BJ (cell line): ENCODE results near the gene VLDLR. TPM values are rescaled to one million over a fixed set of nuclear protein-coding genes. Genes with fewer than 3 reads are reported as not detected.
"Not testable (repeated sequence)": the region's sequence is repeated elsewhere in the genome, so short reads cannot be mapped to it uniquely, and the experiment has no call there.

Experiments used
- CTCF ChIA-PET: fragments of 350-600 bp; formaldehyde crosslinking; extraction: SDS; loops from one replicate; lab custom pipeline; 2021; ENCODE audit warnings: antibody characterized with exemption, inconsistent platforms; lab: Yijun Ruan, JAX
- POLR2A ChIA-PET: fragments of 300-600 bp; sonication (Branson Sonifier 250); formaldehyde crosslinking; extraction: SDS; loops from one replicate; lab custom pipeline; 2021; ENCODE audit warnings: antibody characterized with exemption; lab: Charles Lee
- DNase-seq: peaks from one replicate; pipeline ENCODE4 v3.0.0-alpha.2; 2011; ENCODE audit warnings: low read depth
- H3K27me3 ChIP-seq: 2 replicates; pipeline ENCODE4 v1.6.0; 2011; ENCODE audit warnings: low read length; ENCODE audit not compliant: control insufficient read depth, insufficient read depth
- H3K36me3 ChIP-seq: 2 replicates; pipeline ENCODE4 v1.5.1; 2011; ENCODE audit warnings: low read length; ENCODE audit not compliant: control insufficient read depth, insufficient read depth
- H3K4me3 ChIP-seq: 2 replicates; pipeline ENCODE4 v1.5.1; 2011; ENCODE audit warnings: low read depth, mild to moderate bottlenecking, control low read depth, low read length
- CTCF ChIP-seq: IDR thresholded peaks from 2 replicates; pipeline ENCODE4 v1.5.1; 2011; ENCODE audit warnings: low read depth, mild to moderate bottlenecking, control low read depth, inconsistent platforms, low read length, moderate library complexity; ENCODE audit not compliant: insufficient read depth
- polyA plus RNA-seq: library from polyadenylated mRNA; depleted of rRNA; stranded (reverse); fragments of >200 nt; gene quantifications from 2 replicates; pipeline ENCODE4 v1.2.3, GENCODE V29; 2011; rRNA removed

Gene VLDLR
- polyA plus RNA-seq, 1 experiment: 34.4 TPM

- CTCF ChIA-PET: interaction anchor here (1.3 kb wide), 1 partner anchor 8 kb away, joined by 5 read pairs; no protein-coding TSS in a partner anchor
- TF ChIP-seq CTCF: no peak
- POLR2A ChIA-PET: no interaction called here
- Histone ChIP-seq H3K27me3 (no peaks in the 10 kb centered on the region), H3K36me3 (no peaks in the 10 kb centered on the region), H3K4me3 (no peak overlapping the region)
- no peak for DNase-seq
Observed at GRCh38 chr9:2700398-2700797, 78.8 kb downstream of the VLDLR start.

- Histone ChIP-seq H3K36me3 (no peaks in the 10 kb centered on the region), H3K4me3 (no peak overlapping the region), H3K27me3 (no peaks in the 10 kb centered on the region)
- no peak for TF ChIP-seq CTCF
- CTCF ChIA-PET: no interaction called here
- POLR2A ChIA-PET: no interaction called here
- DNase-seq: no peak
Observed at GRCh38 chr9:2700909-2701550, 79.4 kb downstream of the VLDLR start.

GRCh38 chr9:2704504-2704903 is 82.9 kb downstream of the VLDLR start:
- POLR2A ChIA-PET: no interaction called here
- no peak overlapping the region for H3K4me3 ChIP-seq

GRCh38 chr9:2707256-2707655 is 85.7 kb downstream of the VLDLR start:
- H3K36me3 ChIP-seq, POLR2A ChIA-PET, H3K27me3 ChIP-seq, H3K4me3 ChIP-seq, DNase-seq, CTCF ChIA-PET: not testable (repeated sequence)

More at GRCh38 chr9:2704504-2704903, 82.9 kb downstream of the VLDLR start:
- TF ChIP-seq CTCF: no peak
- no peaks in the 10 kb centered on the region for H3K36me3 ChIP-seq
- CTCF ChIA-PET: interaction anchor here (1.3 kb wide), 1 partner anchor 18 kb away, joined by 3 read pairs; no protein-coding TSS in a partner anchor
- DNase-seq: no peak
- no peaks in the 10 kb centered on the region for H3K27me3 ChIP-seq

Other genes with a start within 250 kb of the VLDLR start
- not detected in 2 replicates for gene KCNV2, start 95.7 kb downstream of the VLDLR start, polyA plus RNA-seq
- gene PUM3, start 222.3 kb downstream of the VLDLR start, polyA plus RNA-seq: 19.8 and 27.8 TPM in 2 replicates